Measurements from ENCODE around the gene CTPS1.

DNA sequence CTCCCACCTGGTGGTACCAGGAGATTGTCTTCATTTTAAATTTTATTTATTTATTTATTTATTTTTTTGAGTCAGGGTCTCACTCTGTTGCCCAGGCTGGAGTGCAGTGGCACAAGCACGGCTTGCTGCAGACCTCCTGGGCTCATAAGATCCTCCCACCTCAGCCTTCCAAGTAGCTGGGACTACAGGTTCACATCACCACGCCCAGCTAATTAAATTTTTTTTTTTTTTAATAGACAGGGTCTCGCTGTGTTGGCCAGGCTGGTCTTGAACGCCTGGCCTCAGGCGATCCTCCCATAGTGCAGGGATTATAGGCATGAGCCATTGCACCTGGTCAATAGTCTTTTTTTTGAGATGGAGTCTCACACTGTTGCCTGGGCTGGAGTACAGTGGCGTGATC is 33.5 kb downstream of the CTPS1 start:
- TF ChIP-seq CTCF (IDR thresholded peaks at IDR 0.05 in 8 of 11, conservative IDR thresholded peaks at IDR 0.05 in 3 of 11) = no peak
- TF ChIP-seq POLR2A (IDR thresholded peaks at IDR 0.05) = no peak
- TF ChIP-seq POLR2AphosphoS5 (IDR thresholded peaks at IDR 0.05) = no peak
